GM19025 (cell line): ENCODE results near the gene SPTBN5.

Source experiments
- ATAC-seq: cut with Tn5 transposase; IDR thresholded peaks from one replicate; pipeline ENCODE4 v1.9.1; 2021; ENCODE audit warnings: mild to moderate bottlenecking, low read depth, moderate library complexity; ENCODE audit not compliant: unreplicated experiment

Gene SPTBN5

GRCh38 chr15:41885321-41885720, 8.5 kb downstream of the SPTBN5 start:
- ATAC-seq = no peak

GRCh38 chr15:41884458-41884857, 9.4 kb downstream of the SPTBN5 start:
- ATAC-seq = no peak

GRCh38 chr15:41883484-41883825, 10.4 kb downstream of the SPTBN5 start:
- no peak for ATAC-seq

GRCh38 chr15:41882689-41883483, 11.0 kb downstream of the SPTBN5 start:
- ATAC-seq = no peak

GRCh38 chr15:41881920-41882688, 11.7 kb downstream of the SPTBN5 start:
- ATAC-seq = no peak

GRCh38 chr15:41881550-41881919, 12.3 kb downstream of the SPTBN5 start:
- ATAC-seq = no peak

- ATAC-seq = no peak
Observed at GRCh38 chr15:41881086-41881485, 12.8 kb downstream of the SPTBN5 start.

- no peak for ATAC-seq
Observed at GRCh38 chr15:41880156-41880877, 13.5 kb downstream of the SPTBN5 start.

- no peak for ATAC-seq
Observed at GRCh38 chr15:41879321-41879845, 14.5 kb downstream of the SPTBN5 start.

- no peak for ATAC-seq
Observed at GRCh38 chr15:41878355-41878699, 15.5 kb downstream of the SPTBN5 start.

- no peak for ATAC-seq
Observed at GRCh38 chr15:41877631-41878354, 16.1 kb downstream of the SPTBN5 start.

GRCh38 chr15:41876689-41877088, 17.2 kb downstream of the SPTBN5 start:
- no peak for ATAC-seq

GRCh38 chr15:41876007-41876406, 17.8 kb downstream of the SPTBN5 start:
- ATAC-seq = no peak

GRCh38 chr15:41874736-41875135, 19.1 kb downstream of the SPTBN5 start:
- ATAC-seq = no peak

GRCh38 chr15:41873711-41874110, 20.1 kb downstream of the SPTBN5 start:
- ATAC-seq = no peak

- no peak for ATAC-seq
Observed at GRCh38 chr15:41872166-41872747, 21.6 kb downstream of the SPTBN5 start.

GRCh38 chr15:41871175-41871905, 22.5 kb downstream of the SPTBN5 start:
- no peak for ATAC-seq

- ATAC-seq = no peak
Observed at GRCh38 chr15:41870689-41871081, 23.2 kb downstream of the SPTBN5 start.
